NCI-H1105 (cell line): ENCODE results near the gene SFMBT2.

Experiments used
- DNase-seq: peaks from one replicate; lab custom pipeline; 2025; lab: John Stamatoyannopoulos, UW

SFMBT2 gene

GRCh38 chr10:7263616-7264015 is 147.2 kb downstream of the SFMBT2 start:
- no peak for DNase-seq

DNA sequence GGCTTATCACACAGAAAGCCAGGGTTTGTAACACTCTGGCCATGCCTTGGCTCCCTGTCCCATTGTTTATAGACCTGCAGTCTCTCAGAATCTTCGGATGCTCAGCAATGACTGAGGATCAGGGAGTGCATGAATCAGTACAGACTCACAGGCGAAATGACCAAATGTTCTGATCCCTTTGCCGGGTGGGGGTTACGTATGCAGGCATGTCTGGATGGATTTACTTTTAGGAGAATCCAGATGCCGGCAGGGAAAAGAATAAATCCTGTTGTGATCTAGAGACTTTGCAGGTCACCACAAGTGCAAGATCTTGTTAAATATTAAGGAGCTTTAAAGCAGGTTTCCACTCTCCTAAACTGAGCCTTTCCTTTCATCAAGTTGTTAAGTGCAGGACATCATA is 149.5 kb downstream of the SFMBT2 start:
- no peak for DNase-seq

DNA sequence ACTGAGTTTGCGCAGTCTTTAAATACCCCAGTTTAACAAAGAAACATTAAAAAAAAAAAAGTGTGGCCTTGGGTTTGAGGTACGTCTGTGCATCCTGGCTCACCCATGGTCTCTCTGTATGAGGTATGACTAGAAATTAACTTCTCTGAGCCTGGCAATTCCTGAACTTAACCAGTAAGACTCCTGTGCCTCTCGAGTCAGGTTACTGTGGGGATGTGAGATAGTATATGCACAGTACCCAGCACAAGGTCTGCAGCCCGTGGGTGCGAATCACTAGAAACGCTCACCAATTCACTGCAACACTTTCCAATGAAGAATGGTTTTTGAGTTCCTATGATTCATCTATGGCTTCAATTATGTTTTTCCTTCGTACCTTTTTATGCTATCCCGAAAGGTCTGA is 149.9 kb downstream of the SFMBT2 start:
- no peak for DNase-seq

DNA sequence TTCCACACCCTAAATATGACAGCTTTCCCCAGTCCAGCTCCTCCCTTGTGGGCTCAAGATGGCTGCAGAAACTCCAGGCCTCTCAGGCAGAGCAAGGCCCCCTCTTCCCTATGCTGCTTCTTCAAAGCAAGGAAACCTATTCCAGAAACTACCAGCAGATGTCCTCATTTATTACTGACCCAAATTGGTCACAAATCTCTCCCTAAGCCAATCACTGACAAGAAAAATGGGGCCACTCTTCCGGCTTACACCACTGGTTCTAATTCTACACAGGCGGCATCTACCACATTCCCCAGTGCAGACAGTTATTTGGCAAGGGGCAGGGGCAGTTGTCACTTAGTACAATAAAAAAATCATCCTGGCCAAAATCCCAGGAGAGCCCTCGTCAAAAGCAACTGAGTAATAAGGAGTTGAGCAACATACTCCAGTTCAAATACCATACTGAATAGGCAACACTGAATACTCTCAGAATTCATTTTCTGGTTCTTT is 150.4 kb downstream of the SFMBT2 start:
- no peak for DNase-seq

GRCh38 chr10:7258948-7259523 is 151.8 kb downstream of the SFMBT2 start:
- DNase-seq: no peak

GRCh38 chr10:7255517-7255916 is 155.3 kb downstream of the SFMBT2 start:
- DNase-seq: no peak

- no peak for DNase-seq
Observed at GRCh38 chr10:7251696-7252465, 159.0 kb downstream of the SFMBT2 start.

- DNase-seq: no peak
Observed at GRCh38 chr10:7250236-7250635, 160.6 kb downstream of the SFMBT2 start.

GRCh38 chr10:7248585-7249164 is 162.2 kb downstream of the SFMBT2 start:
- DNase-seq: no peak

GRCh38 chr10:7248148-7248547 is 162.7 kb downstream of the SFMBT2 start:
- DNase-seq: no peak

- DNase-seq: no peak
Observed at GRCh38 chr10:7245505-7245904, 165.3 kb downstream of the SFMBT2 start.

DNA sequence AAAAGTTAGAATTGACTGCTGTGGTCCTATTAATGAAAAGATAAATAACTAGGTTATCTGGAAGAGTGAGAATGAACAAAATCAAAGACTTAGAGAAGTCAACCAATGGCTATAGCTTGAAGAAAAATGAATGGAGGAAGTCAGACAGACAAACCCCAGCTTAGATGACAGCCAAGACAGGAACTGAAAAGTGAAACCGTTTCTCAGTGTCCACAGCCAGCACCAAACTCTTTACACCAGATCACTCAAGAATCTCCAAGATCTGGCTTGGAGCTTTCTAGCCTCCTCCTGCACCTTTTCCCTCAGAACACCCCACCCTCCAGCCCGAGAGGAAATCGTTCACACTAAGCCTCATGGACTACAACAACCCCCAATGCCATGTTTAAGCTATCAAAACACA is 167.0 kb downstream of the SFMBT2 start:
- DNase-seq: no peak

- no peak for DNase-seq
Observed at GRCh38 chr10:7243139-7243538, 167.7 kb downstream of the SFMBT2 start.

DNA sequence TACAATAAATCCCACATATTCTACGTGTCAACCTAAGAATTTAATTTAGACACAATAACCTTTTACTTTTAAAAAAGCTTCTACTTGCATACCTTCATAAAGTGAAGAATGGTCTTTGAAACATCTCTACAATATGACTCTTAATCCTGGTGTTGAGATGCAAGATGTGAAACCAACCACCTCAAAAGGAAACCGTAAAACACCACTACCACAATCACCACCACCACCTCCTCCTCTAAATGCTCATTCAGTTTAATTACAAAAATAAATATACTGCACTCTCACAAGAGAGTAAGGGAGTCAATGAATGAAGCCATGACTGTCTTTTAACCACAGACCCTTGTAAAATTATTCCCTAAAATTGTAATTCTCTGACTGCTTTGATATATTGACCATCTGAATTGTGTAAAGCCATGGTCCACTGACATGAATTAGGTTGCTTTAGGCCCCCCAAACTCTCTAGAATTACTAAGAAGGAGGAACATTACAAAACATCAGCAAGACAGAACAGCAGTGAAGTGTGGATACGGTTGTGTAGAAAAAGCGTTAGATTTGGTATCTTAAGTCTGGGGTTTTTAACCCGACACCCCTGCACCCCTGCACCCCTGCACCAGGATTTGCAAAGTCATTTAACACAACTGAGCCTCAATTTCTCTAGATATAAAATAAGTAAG is 171.4 kb downstream of the SFMBT2 start:
- no peak for DNase-seq

DNA sequence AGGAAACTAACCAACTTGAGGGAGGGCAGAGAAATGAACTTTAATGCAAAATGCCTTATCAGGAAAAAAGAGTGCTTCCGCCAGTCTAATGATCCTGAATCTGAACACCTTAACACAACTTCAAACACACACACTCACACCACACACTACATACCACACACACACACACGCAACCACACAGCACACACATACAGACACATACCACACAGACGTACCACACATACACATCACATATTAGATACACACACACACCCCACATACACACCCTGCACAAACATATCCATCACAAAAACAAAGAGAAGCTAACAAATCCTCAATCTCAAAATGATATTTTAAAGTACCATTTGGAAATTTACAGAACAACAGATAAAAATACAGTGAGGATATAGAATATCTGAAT is 175.5 kb downstream of the SFMBT2 start:
- DNase-seq: no peak

- DNase-seq: no peak
Observed at GRCh38 chr10:7234109-7234508, 176.7 kb downstream of the SFMBT2 start.

DNA sequence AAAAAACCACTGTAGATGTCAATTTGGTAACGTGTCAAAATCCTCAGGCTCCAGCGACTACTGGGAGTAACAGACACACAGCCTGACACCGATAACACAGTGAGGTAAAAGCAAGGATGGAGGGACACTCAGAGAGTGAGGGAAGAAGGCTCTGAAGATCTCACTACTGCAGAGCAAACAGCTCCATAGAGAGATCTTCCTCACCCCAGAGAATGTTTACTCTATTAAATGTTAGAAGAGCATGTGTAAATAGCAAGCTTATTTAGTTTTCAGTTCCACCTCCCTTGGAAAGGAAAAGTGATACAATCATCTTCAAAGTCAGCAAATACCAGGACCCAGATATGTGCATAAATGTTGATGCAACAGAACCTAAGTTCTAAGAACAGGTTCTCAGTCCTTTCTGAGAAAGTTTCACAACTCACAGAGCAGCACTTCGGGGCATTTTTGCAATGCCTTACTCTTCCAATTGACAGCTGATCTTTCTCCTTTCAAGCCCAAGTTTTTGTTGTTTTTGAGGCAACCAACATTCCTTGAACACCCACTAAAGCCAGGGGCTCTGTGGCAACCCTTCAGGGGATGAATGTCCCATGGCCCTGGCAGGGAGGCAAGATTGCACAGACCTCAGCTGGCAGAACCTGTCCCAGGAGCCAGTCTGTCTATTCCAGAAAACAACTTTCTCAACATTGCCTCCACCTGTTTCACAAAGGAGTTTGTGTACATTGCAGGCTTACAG is 177.4 kb downstream of the SFMBT2 start:
- DNase-seq: no peak

- no peak for DNase-seq
Observed at GRCh38 chr10:7231509-7232414, 179.1 kb downstream of the SFMBT2 start.

GRCh38 chr10:7230951-7231350 is 179.9 kb downstream of the SFMBT2 start:
- no peak for DNase-seq

GRCh38 chr10:7230036-7230435 is 180.8 kb downstream of the SFMBT2 start:
- DNase-seq: no peak

DNA sequence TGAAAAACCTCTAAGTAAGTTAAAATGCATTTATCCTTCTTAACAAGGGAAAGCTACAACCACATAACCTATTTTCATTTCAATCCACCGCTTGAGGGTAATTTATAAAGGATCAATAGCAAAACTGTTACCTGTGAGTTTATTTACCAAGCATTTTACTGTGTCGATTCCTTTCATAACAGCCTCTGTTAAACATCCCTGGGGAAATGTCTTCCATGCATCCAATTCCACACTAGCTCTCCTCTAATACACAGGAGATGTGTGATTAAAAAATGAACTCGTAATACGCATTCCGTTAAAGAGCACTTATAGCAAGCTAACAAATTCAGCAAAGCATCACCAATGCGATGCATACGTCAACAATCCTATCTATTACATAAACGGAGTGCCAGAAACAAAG is 185.7 kb downstream of the SFMBT2 start:
- DNase-seq: no peak
